Middle frontal gyrus (tissue), 1 donor: ENCODE data around the gene ZSCAN22.
A peak's percentile ranks its signal among the peaks of the same experiment; 100 is the strongest.

Experiments used
- DNase-seq: peaks from one replicate; pipeline ENCODE4 v3.0.0-alpha.2; 2015; ENCODE audit warnings: low spot score; ENCODE audit errors: extremely low spot score

Gene ZSCAN22

GRCh38 chr19:58351558-58351878 lies 24.7 kb downstream of the ZSCAN22 start:
- no peak for DNase-seq

GRCh38 chr19:58351990-58352755 lies 25.4 kb downstream of the ZSCAN22 start:
- DNase-seq: no peak

- DNase-seq: no peak
Measured at GRCh38 chr19:58352760-58353671, 26.2 kb downstream of the ZSCAN22 start, which contains the start of gene A1BG. TSS of gene A1BG (minus strand) at chr19:58353492. CDS start at chr19:58353437, 55 bp downstream.

GRCh38 chr19:58353717-58354477 lies 27.1 kb downstream of the ZSCAN22 start:
- DNase-seq: no peak

GRCh38 chr19:58354478-58355030 lies 27.8 kb downstream of the ZSCAN22 start:
- DNase-seq: no peak

- DNase-seq: no peak
Measured at GRCh38 chr19:58355215-58355796, 28.5 kb downstream of the ZSCAN22 start.

- no peak for DNase-seq
Measured at GRCh38 chr19:58355908-58356765, 29.3 kb downstream of the ZSCAN22 start.

GRCh38 chr19:58356766-58357480 lies 30.1 kb downstream of the ZSCAN22 start:
- no peak for DNase-seq

GRCh38 chr19:58357481-58358145 lies 30.8 kb downstream of the ZSCAN22 start:
- no peak for DNase-seq

GRCh38 chr19:58361900-58362271 lies 35.1 kb downstream of the ZSCAN22 start:
- no peak for DNase-seq

GRCh38 chr19:58362272-58362994 lies 35.6 kb downstream of the ZSCAN22 start, which contains the start of gene ZNF497:
TSS of gene ZNF497 (minus strand) at chr19:58362751. CDS start at chr19:58357635, 5,116 bp downstream.
- peak; percentile 95 for DNase-seq

GRCh38 chr19:58364146-58364545 lies 37.4 kb downstream of the ZSCAN22 start:
- DNase-seq: no peak

GRCh38 chr19:58366585-58367430 lies 40.0 kb downstream of the ZSCAN22 start:
- DNase-seq: no peak

- DNase-seq: no peak
Measured at GRCh38 chr19:58367698-58368454, 41.1 kb downstream of the ZSCAN22 start.

- no peak for DNase-seq
Measured at GRCh38 chr19:58368561-58369360, 42.0 kb downstream of the ZSCAN22 start.
